Mononuclear cell (primary cell): ENCODE results near the gene IPO11. TPM values are rescaled to one million over a fixed set of nuclear protein-coding genes. Genes with fewer than 3 reads are reported as not detected.
"Not testable (repeated sequence)": the region's sequence is repeated elsewhere in the genome, so short reads cannot be mapped to it uniquely, and the experiment has no call there.

Experiments
- H3K27me3 ChIP-seq: 2 replicates; pipeline ENCODE4 v1.6.0; 2011; ENCODE audit warnings: low read length, control low read depth; ENCODE audit not compliant: insufficient read depth
- H3K4me1 ChIP-seq: 2 replicates; pipeline ENCODE4 v1.5.1; 2011; ENCODE audit warnings: mild to moderate bottlenecking, low read length, control low read depth; ENCODE audit not compliant: insufficient read depth
- H3K4me3 ChIP-seq: 2 replicates; pipeline ENCODE4 v1.5.1; 2011; ENCODE audit warnings: mild to moderate bottlenecking, low read length, moderate library complexity
- H3K9me3 ChIP-seq: 2 replicates; pipeline ENCODE4 v1.5.1; 2011; ENCODE audit warnings: low read depth, mild to moderate bottlenecking, control low read depth, low read length
- total RNA-seq: library from RNA; depleted of rRNA; stranded (reverse); fragments of >200 nt; gene quantifications from one replicate; pipeline ENCODE4 v1.2.3, GENCODE V29; 2012

IPO11 gene
- total RNA-seq, 1 donor: 12.7 TPM

DNA sequence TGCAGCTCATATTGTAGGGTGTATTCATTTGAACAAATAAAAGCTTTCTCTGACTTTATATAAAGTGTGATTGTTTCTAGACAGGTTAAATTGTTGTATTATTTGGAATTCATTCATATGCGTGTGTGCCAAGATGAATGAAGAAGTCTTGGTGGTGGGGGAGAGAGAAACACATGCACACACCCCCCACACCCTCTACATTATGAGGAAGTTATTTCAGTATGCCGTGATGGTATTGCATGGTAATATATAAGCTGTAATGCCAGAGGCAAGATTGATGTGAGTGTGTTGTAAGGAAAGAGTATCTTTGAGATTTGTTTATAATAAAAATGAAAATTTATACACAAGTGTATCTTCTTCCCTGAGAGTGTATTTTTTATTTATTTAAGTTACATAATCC lies 71.0 kb downstream of the IPO11 start:
- Histone ChIP-seq H3K4me1 (no peaks in the 10 kb centered on the region), H3K9me3 (no peaks in the 10 kb centered on the region), H3K27me3 (no peaks in the 10 kb centered on the region), H3K4me3 (no peak overlapping the region)

- no peak overlapping the region for H3K4me3 ChIP-seq
- H3K9me3 ChIP-seq: no peaks in the 10 kb centered on the region
- no peaks in the 10 kb centered on the region for H3K4me1 ChIP-seq
- H3K27me3 ChIP-seq: no peaks in the 10 kb centered on the region
Measured at GRCh38 chr5:62486672-62487071, 74.1 kb downstream of the IPO11 start.

GRCh38 chr5:62488531-62488930 lies 76.0 kb downstream of the IPO11 start:
- Histone ChIP-seq H3K4me3 (no peak overlapping the region), H3K9me3 (no peaks in the 10 kb centered on the region), H3K27me3 (no peaks in the 10 kb centered on the region), H3K4me1 (no peaks in the 10 kb centered on the region)

- no peaks in the 10 kb centered on the region for H3K27me3 ChIP-seq
- no peak overlapping the region for H3K4me3 ChIP-seq
- no peaks in the 10 kb centered on the region for H3K4me1 ChIP-seq
- no peaks in the 10 kb centered on the region for H3K9me3 ChIP-seq
Measured at GRCh38 chr5:62489471-62489870, 76.9 kb downstream of the IPO11 start.

GRCh38 chr5:62494772-62495171 lies 82.2 kb downstream of the IPO11 start:
- H3K27me3 ChIP-seq: no peaks in the 10 kb centered on the region
- H3K9me3 ChIP-seq: no peaks in the 10 kb centered on the region
- H3K4me3 ChIP-seq: no peak overlapping the region
- no peaks in the 10 kb centered on the region for H3K4me1 ChIP-seq

GRCh38 chr5:62496876-62497275 lies 84.3 kb downstream of the IPO11 start:
- H3K4me1 ChIP-seq: no peaks in the 10 kb centered on the region
- H3K27me3 ChIP-seq: no peaks in the 10 kb centered on the region
- no peak overlapping the region for H3K4me3 ChIP-seq
- no peaks in the 10 kb centered on the region for H3K9me3 ChIP-seq

- H3K4me3 ChIP-seq: no peak overlapping the region
Measured at GRCh38 chr5:62498961-62499360, 86.4 kb downstream of the IPO11 start.

GRCh38 chr5:62499756-62500155 lies 87.2 kb downstream of the IPO11 start:
- no peaks in the 10 kb centered on the region for H3K4me1 ChIP-seq
- no peaks in the 10 kb centered on the region for H3K27me3 ChIP-seq
- no peaks in the 10 kb centered on the region for H3K9me3 ChIP-seq
- no peak overlapping the region for H3K4me3 ChIP-seq

More at GRCh38 chr5:62498961-62499360, 86.4 kb downstream of the IPO11 start:
- Histone ChIP-seq H3K27me3 (no peaks in the 10 kb centered on the region), H3K4me1 (no peaks in the 10 kb centered on the region), H3K9me3 (no peaks in the 10 kb centered on the region)

DNA sequence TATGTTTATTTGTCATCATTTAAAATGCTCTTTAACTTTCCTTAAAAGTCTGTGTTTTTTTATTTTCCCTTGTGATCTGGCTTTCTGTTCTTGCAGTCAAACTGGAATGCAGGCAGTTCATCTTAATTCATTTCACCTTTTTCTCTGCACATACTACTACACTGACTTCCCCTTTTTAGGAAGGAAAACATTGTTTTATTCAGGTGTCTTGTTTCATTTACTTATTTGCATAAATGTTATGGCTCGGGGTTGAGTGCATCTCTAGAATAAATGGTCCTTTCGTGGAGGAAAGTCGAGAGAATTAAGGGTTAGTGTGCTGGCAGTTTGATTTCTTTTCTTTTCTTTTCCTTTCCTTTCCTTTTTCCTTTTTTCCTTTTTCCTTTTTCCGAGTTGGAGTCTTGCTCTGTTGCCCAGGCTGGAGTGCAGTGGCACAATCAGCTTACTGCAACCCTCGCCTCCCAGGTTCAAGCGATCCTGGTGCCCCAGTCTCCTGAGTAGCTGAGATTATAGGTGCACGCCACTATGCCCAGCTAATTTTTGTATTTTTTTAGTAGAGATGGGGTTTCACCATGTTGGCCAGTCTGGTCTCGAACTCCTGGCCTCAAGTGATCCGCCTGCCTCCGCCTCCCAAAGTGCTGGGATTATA lies 90.0 kb downstream of the IPO11 start:
- Histone ChIP-seq H3K27me3 (no peaks in the 10 kb centered on the region), H3K4me1 (no peaks in the 10 kb centered on the region), H3K4me3 (no peak overlapping the region), H3K9me3 (no peaks in the 10 kb centered on the region)

- no peaks in the 10 kb centered on the region for H3K9me3 ChIP-seq
- H3K4me3 ChIP-seq: no peak overlapping the region
- no peaks in the 10 kb centered on the region for H3K4me1 ChIP-seq
- H3K27me3 ChIP-seq: no peaks in the 10 kb centered on the region
Measured at GRCh38 chr5:62504129-62504528, 91.6 kb downstream of the IPO11 start.

GRCh38 chr5:62506659-62507460 lies 94.3 kb downstream of the IPO11 start:
- Histone ChIP-seq H3K4me3 (no peak overlapping the region), H3K4me1 (no peaks in the 10 kb centered on the region), H3K27me3 (no peaks in the 10 kb centered on the region), H3K9me3 (no peaks in the 10 kb centered on the region)

DNA sequence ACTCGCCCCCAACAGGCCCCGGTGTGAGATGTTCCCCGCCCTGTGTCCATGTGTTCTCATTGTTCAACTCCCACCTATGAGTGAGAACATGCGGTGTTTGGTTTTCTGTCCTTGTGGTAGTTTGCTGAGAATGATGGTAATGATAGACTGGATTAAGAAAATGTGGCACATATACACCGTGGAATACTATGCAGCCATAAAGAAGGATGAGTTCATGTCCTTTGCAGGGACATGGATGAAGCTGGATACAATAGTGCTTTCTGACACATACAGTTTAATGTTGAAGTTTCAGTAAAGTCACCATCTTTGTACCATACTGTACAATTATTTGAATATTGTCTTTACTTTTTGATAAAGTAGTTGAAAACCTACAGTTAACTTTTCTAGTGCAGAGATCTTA lies 96.2 kb downstream of the IPO11 start:
- H3K27me3 ChIP-seq, H3K4me1 ChIP-seq, H3K4me3 ChIP-seq, H3K9me3 ChIP-seq: not testable (repeated sequence)

DNA sequence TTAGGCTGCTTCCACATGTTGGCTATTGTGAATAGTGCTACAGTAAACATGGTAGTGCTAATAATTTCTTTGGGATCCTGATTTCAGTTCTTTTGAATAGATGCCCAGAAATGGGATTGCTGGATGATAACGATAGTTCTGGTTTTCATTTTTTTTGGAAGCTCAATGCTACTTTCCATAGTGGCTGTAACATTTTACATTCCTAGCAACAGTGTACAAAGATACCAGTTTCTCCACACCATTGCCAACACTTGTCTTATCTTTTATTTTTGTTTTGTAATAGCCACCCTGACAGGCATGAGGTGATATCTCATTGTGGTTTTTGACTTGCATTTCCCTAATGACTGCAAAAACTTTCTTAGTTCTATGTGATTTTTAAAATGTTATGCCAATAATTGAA lies 97.2 kb downstream of the IPO11 start:
- Histone ChIP-seq H3K4me1 (no peaks in the 10 kb centered on the region), H3K27me3 (no peaks in the 10 kb centered on the region), H3K4me3 (no peak overlapping the region), H3K9me3 (no peaks in the 10 kb centered on the region)

DNA sequence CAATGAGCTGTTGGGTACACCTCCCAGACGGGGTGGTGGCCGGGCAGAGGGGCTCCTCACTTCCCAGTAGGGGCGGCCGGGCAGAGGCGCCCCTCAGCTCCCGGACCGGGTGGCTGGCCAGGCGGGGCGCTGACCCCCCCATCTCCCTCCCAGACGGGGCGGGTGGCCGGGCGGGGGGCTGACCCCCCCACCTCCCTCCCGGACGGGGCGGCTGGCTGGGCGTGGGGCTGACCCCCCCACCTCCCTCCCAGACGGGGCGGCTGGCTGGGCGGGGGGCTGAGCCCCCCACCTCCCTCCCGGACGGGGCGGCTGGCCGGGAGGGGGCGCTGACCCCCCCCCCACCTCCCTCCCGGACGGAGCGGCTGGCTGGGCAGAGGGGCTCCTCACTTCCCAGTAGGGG lies 100.5 kb downstream of the IPO11 start:
- H3K9me3 ChIP-seq, H3K4me3 ChIP-seq, H3K27me3 ChIP-seq, H3K4me1 ChIP-seq: not testable (repeated sequence)

GRCh38 chr5:62514510-62515119 lies 102.1 kb downstream of the IPO11 start:
- Histone ChIP-seq H3K27me3 (no peaks in the 10 kb centered on the region), H3K4me3 (no peak overlapping the region), H3K9me3 (no peaks in the 10 kb centered on the region), H3K4me1 (no peaks in the 10 kb centered on the region)
